HepG2 (cell line): ENCODE results near the gene MYO5B. TPM values are rescaled to one million over a fixed set of nuclear protein-coding genes. Genes with fewer than 3 reads are reported as not detected.

Experiments
- ATAC-seq: fragments of 200-7000 bp; cut with Tn5 transposase; 3 replicates; pipeline ENCODE4 v1.9.1; 2020; ENCODE audit warnings: mild to moderate bottlenecking, moderate library complexity
- BruUV-seq: library from RNA; stranded (reverse); fragments of 400-500 nt; replicated peaks from 2 replicates; lab custom pipeline; 2021; lab: Mats Ljungman, UMichigan
- CTCF ChIA-PET: fragments of 300-600 bp; formaldehyde crosslinking; extraction: SDS; loops from one replicate; lab custom pipeline; 2021; ENCODE audit warnings: low total read pairs, inconsistent platforms, low intra/inter-chr PET ratio; lab: Yijun Ruan, JAX
- POLR2A ChIA-PET: fragments of 350-600 bp; sonication (Branson Sonifier 250); formaldehyde crosslinking; loops from one replicate; lab custom pipeline; 2020; ENCODE audit warnings: antibody characterized with exemption, inconsistent platforms; lab: Yijun Ruan, JAX
- DNase-seq: peaks from one replicate; pipeline ENCODE4 v3.0.0-alpha.2; 2015; ENCODE audit warnings: low spot score
- FAIRE-seq: peaks from 3 replicates; lab custom pipeline; 2011; peaks lifted over from hg19 to GRCh38; lab: Jason Lieb, UNC
- H2AFZ ChIP-seq: one replicate; pipeline ENCODE4 v1.6.1; 2011; ENCODE audit warnings: low read length, inconsistent platforms
- H3K27ac ChIP-seq: fragments of 300-600 bp; 3 replicates; pipeline ENCODE4 v1.8.0; 2011; ENCODE audit warnings: mixed run types, mild to moderate bottlenecking, mixed read lengths, low read length, inconsistent platforms; ENCODE audit not compliant: insufficient read depth; ENCODE audit errors: extremely low read length
- H3K27me3 ChIP-seq, 2 experiments: fragments of 200-600 bp in 1 of 2; 2 replicates in 1 of 2; 3 replicates in 1 of 2; pipeline versions ENCODE4 v1.6.0 to v1.8.0; 2011; ENCODE audit warnings: low read length in 2 of 2, mild to moderate bottlenecking in 2 of 2, moderate library complexity in 2 of 2, inconsistent platforms in 1 of 2; ENCODE audit not compliant: insufficient read depth in 2 of 2, control insufficient read depth in 1 of 2
- H3K36me3 ChIP-seq, 2 experiments: fragments of 200-600 bp in 1 of 2; replicated peaks in 1 of 2; 2 replicates in 1 of 2; 3 replicates in 1 of 2; pipeline versions ENCODE4 v1.5.1 to v1.8.0; 2011; ENCODE audit warnings: low read length in 2 of 2, inconsistent platforms in 1 of 2; ENCODE audit not compliant: insufficient read depth in 2 of 2, control insufficient read depth in 1 of 2
- H3K4me1 ChIP-seq: 2 replicates; pipeline ENCODE4 v1.5.1; 2012; ENCODE audit warnings: low read length, inconsistent platforms; ENCODE audit not compliant: insufficient read depth
- H3K4me2 ChIP-seq: 2 replicates; pipeline ENCODE4 v1.6.0; 2011; ENCODE audit warnings: low read depth, low read length, inconsistent platforms
- H3K4me3 ChIP-seq, 3 experiments: fragments of 200-600 bp in 1 of 3; sonication (generic), shearing (Covaris generic) in 1 of 3; replicated peaks in 1 of 3; 2 replicates each; pipeline ENCODE4 v1.5.1; 2011 to 2016; ENCODE audit warnings: low read length in 3 of 3, inconsistent platforms in 2 of 3, low read depth in 2 of 3, mild to moderate bottlenecking in 2 of 3, control low read depth in 1 of 3, mixed read lengths in 1 of 3; ENCODE audit not compliant: insufficient read depth in 1 of 3
- H3K79me2 ChIP-seq: one replicate; pipeline ENCODE4 v1.6.1; 2011; ENCODE audit warnings: low read length, inconsistent platforms; ENCODE audit not compliant: insufficient read depth
- H3K9ac ChIP-seq: 2 replicates; pipeline ENCODE4 v1.6.0; 2011; ENCODE audit warnings: mild to moderate bottlenecking, low read depth, low read length, inconsistent platforms; ENCODE audit not compliant: insufficient read depth
- H3K9me3 ChIP-seq: 2 replicates; pipeline ENCODE4 v1.5.1; 2012; ENCODE audit warnings: mild to moderate bottlenecking, low read length
- H4K20me1 ChIP-seq: 2 replicates; pipeline ENCODE4 v1.6.0; 2011; ENCODE audit warnings: inconsistent platforms, mild to moderate bottlenecking, low read length, moderate library complexity; ENCODE audit not compliant: insufficient read depth
- ATF3 ChIP-seq: sonication (generic); formaldehyde crosslinking; IDR thresholded peaks from 2 replicates; pipeline ENCODE4 v1.4.0; 2020; ENCODE audit warnings: missing genetic modification reagents
- CHD4 ChIP-seq: fragments of 200-600 bp; sonication (generic); IDR thresholded peaks from 2 replicates; pipeline ENCODE4 v1.7.0; 2017; ENCODE audit warnings: mild to moderate bottlenecking, low read length, borderline replicate concordance
- HNRNPUL1 ChIP-seq: fragments of 200-400 bp; formaldehyde crosslinking; IDR thresholded peaks from 2 replicates; pipeline ENCODE4 v1.6.1; 2017; ENCODE audit warnings: low read depth, mild to moderate bottlenecking, low read length, moderate library complexity
- IKZF1 ChIP-seq: fragments of 450-650 bp; IDR thresholded peaks from 2 replicates; pipeline ENCODE4 v1.7.1; 2016
- IRF2 ChIP-seq: IDR thresholded peaks from 2 replicates; pipeline ENCODE4 v1.6.1; 2018; ENCODE audit warnings: missing genetic modification reagents, missing compliant biosample characterization
- KDM6A ChIP-seq: IDR thresholded peaks from 2 replicates; pipeline ENCODE4 v1.6.1; 2016; ENCODE audit warnings: low read depth
- MBD4 ChIP-seq: IDR thresholded peaks from 2 replicates; pipeline ENCODE4 v1.6.1; 2012; ENCODE audit warnings: low read length, inconsistent platforms, borderline replicate concordance
- NFE2L2 ChIP-seq: fragments of 150-350 bp; IDR thresholded peaks from 2 replicates; pipeline ENCODE4 v1.6.1; 2014; ENCODE audit warnings: low read length
- PCBP1 ChIP-seq: fragments of 200-400 bp; formaldehyde crosslinking; IDR thresholded peaks from 2 replicates; pipeline ENCODE4 v1.6.1; 2017; ENCODE audit warnings: mild to moderate bottlenecking, low read depth, low read length, borderline replicate concordance
- SCMH1 ChIP-seq: sonication (generic); formaldehyde crosslinking; IDR thresholded peaks from 2 replicates; pipeline ENCODE4 v1.9.0; 2021; ENCODE audit warnings: missing genetic modification reagents, mild to moderate bottlenecking, borderline replicate concordance
- TRIM24 ChIP-seq: sonication (generic); formaldehyde crosslinking; IDR thresholded peaks from 2 replicates; pipeline ENCODE4 v1.8.0; 2022; ENCODE audit warnings: mild to moderate bottlenecking, missing genetic modification reagents
- ZMYM4 ChIP-seq: sonication (generic); formaldehyde crosslinking; IDR thresholded peaks from 2 replicates; pipeline ENCODE4 v1.8.1; 2023; ENCODE audit warnings: mild to moderate bottlenecking, missing genetic modification reagents
- ZNF232 ChIP-seq: sonication (generic); formaldehyde crosslinking; IDR thresholded peaks from 2 replicates; pipeline ENCODE4 v1.4.0; 2020; ENCODE audit warnings: missing genetic modification reagents, borderline replicate concordance
- ZNF256 ChIP-seq: sonication (generic); formaldehyde crosslinking; conservative IDR thresholded peaks from 2 replicates; pipeline ENCODE4 v1.4.0; 2020; ENCODE audit warnings: missing genetic modification reagents
- ZNF460 ChIP-seq: sonication (generic); formaldehyde crosslinking; IDR thresholded peaks from 2 replicates; pipeline ENCODE4 v1.5.1; 2020; ENCODE audit warnings: missing genetic modification reagents, mild to moderate bottlenecking, borderline replicate concordance
- ZNF615 ChIP-seq: sonication (generic); formaldehyde crosslinking; IDR thresholded peaks from 2 replicates; pipeline ENCODE4 v1.5.0; 2020; ENCODE audit warnings: mild to moderate bottlenecking, missing genetic modification reagents, borderline replicate concordance
- WGBS: methylation state at CpG from one replicate; pipeline ENCODE4 v1.1.6; 2017; ENCODE audit warnings: low lambda C conversion rate; 5-methylcytosine and 5-hydroxymethylcytosine counted together
- in situ Hi-C: cut with HindIII; loops from 2 replicates; pipeline ENCODE4 v1.10.0; 2017; ENCODE audit warnings: low pct_unique_long_range_greater_than_20kb; ENCODE audit not compliant: extremely low pct_ligation_motif_present
- intact Hi-C: fragments of 100-400 bp; cut with micrococcal nuclease; formaldehyde crosslinking; loops from one replicate; pipeline ENCODE4 v1.10.0; 2022; ENCODE audit not compliant: unreplicated experiment
- polyA plus RNA-seq, 8 experiments: library from polyadenylated mRNA; depleted of rRNA in 3 of 8; stranded (reverse) in 7 of 8; unstranded in 1 of 8; fragments of >200 nt; fragmentation: Illumina TruSeq in 4 of 8; extraction: Trizol in 4 of 8; gene quantifications; 2 replicates each; pipeline versions ENCODE4 v1.2.1 to v1.2.3, GENCODE V29; 2011 to 2016; ENCODE audit warnings: low read depth in 4 of 8, missing spikeins in 1 of 8, mixed read lengths in 1 of 8; ENCODE audit not compliant: insufficient read depth in 1 of 8
- total RNA-seq, 5 experiments: library from RNA; depleted of rRNA; stranded (reverse); fragments of >200 nt; fragmentation: Illumina TruSeq; extraction: Trizol; gene quantifications; 2 replicates each; pipeline ENCODE4 v1.2.3, GENCODE V29; 2016; ENCODE audit warnings: low read depth in 1 of 5
- TF ChIP-seq, protein P1 (sequence below): sonication (generic); formaldehyde crosslinking; IDR thresholded peaks from 2 replicates; pipeline ENCODE4 v1.4.0; 2020; ENCODE audit warnings: mild to moderate bottlenecking, low read depth, missing genetic modification reagents
- TF ChIP-seq, protein P2 (sequence below): sonication (generic); formaldehyde crosslinking; IDR thresholded peaks from 2 replicates; pipeline ENCODE4 v1.8.1; 2023; ENCODE audit warnings: missing genetic modification reagents, inconsistent platforms, borderline replicate concordance

Gene MYO5B
- total and polyA plus RNA-seq, 2 of the 13 experiments (the other 11 are each of a cell fraction or from before 2014, with no cell fraction given): 13.1 to 24.0 TPM

DNA sequence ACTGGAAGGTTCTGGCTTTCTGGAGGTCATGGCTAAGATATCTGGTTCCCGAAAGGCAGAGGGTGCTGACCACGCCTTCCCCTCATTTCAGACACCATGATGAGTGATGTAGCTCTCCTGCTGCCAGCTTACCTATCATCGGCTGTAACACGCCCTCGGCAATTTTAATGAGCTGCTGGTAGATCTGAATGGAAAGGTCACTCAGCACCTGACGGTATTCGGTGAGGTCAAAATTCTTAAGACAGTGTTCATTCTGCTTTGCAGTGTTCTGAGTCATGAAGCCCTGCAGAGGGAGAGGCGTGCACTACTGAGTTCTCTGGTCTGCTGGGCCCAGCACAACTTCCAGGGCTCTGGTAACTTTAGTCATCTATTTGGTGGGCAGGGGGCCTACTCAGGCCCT, 355.9 kb downstream of the MYO5B start (continued):
- TF ChIP-seq, protein P1, sequence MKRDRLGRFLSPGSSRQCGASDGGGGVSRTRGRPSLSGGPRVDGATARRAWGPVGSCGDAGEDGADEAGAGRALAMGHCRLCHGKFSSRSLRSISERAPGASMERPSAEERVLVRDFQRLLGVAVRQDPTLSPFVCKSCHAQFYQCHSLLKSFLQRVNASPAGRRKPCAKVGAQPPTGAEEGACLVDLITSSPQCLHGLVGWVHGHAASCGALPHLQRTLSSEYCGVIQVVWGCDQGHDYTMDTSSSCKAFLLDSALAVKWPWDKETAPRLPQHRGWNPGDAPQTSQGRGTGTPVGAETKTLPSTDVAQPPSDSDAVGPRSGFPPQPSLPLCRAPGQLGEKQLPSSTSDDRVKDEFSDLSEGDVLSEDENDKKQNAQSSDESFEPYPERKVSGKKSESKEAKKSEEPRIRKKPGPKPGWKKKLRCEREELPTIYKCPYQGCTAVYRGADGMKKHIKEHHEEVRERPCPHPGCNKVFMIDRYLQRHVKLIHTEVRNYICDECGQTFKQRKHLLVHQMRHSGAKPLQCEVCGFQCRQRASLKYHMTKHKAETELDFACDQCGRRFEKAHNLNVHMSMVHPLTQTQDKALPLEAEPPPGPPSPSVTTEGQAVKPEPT (CRISPR knock-in tag): no peak
- TF ChIP-seq IRF2 (CRISPR knock-in tag): no peak
- no peak for TF ChIP-seq HNRNPUL1
- no peak for TF ChIP-seq MBD4
- TF ChIP-seq ZNF615 (CRISPR knock-in tag): no peak
- no peak for TF ChIP-seq ZNF460 (CRISPR knock-in tag)
- TF ChIP-seq, all 625 proteins: peak for 0

GRCh38 chr18:49838381-49838780, 356.6 kb downstream of the MYO5B start:
- no peak for DNase-seq
- Histone ChIP-seq H3K9ac (no peak overlapping the region), H3K4me3 (no peak overlapping the region)
- POLR2A ChIA-PET: interaction anchor here (0.8 to 1.4 kb wide), 3 partner anchors 20 to 27 kb away, joined by 3 to 16 read pairs (median 3); partner anchors contain the start of gene ACAA2
- TF ChIP-seq TRIM24 (CRISPR knock-in tag) (no peak), CHD4 (no peak), PCBP1 (no peak), ZMYM4 (CRISPR knock-in tag) (no peak), KDM6A (CRISPR knock-in tag) (no peak), ATF3 (no peak), IKZF1 (no peak), NFE2L2 (no peak), SCMH1 (CRISPR knock-in tag) (no peak), ZNF232 (CRISPR knock-in tag) (no peak), ZNF256 (CRISPR knock-in tag) (no peak)
- TF ChIP-seq, protein P2, sequence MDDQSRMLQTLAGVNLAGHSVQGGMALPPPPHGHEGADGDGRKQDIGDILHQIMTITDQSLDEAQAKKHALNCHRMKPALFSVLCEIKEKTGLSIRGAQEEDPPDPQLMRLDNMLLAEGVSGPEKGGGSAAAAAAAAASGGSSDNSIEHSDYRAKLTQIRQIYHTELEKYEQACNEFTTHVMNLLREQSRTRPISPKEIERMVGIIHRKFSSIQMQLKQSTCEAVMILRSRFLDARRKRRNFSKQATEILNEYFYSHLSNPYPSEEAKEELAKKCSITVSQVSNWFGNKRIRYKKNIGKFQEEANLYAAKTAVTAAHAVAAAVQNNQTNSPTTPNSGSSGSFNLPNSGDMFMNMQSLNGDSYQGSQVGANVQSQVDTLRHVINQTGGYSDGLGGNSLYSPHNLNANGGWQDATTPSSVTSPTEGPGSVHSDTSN: no peak
- TF ChIP-seq, all 625 proteins: peak for 0
- ATAC-seq (no peak), FAIRE-seq (no peak)
- H2AFZ ChIP-seq: no peak overlapping the region
- H3K4me1 ChIP-seq: peaks cover 58% of the 10 kb centered on the region
- H4K20me1 ChIP-seq: no peaks in the 10 kb centered on the region
- H3K79me2 ChIP-seq: no peaks in the 10 kb centered on the region
- intact Hi-C loops: no loop called here
- CTCF ChIA-PET: no interaction called here
- in situ Hi-C loops: no loop called here
- no peaks in the 10 kb centered on the region for H3K27me3 ChIP-seq
- peak overlapping the region; percentile 32 for H3K27ac ChIP-seq
- H3K9me3 ChIP-seq: no peaks in the 10 kb centered on the region
- H3K36me3 ChIP-seq: peaks cover 6 to 7% of the 10 kb centered on the region in 2 experiments; a peak in 4 of 5 replicates
- 97% methylated on average over 4 of the region's 4 CpGs for WGBS
- H3K4me2 ChIP-seq: no peak overlapping the region
- no TSS peak for BruUV-seq
